ENCODE measurements around the gene AOC2.
"Not testable (repeated sequence)": the region's sequence is repeated elsewhere in the genome, so short reads cannot be mapped to it uniquely, and the experiment has no call there.

Gene AOC2

GRCh38 chr17:42852351-42852750 lies 8.0 kb downstream of the AOC2 start:
- TF ChIP-seq LEF1 (IDR thresholded peaks at IDR 0.05; ENCODE audit: borderline replicate concordance) (no peak), L3MBTL2 (conservative IDR thresholded peaks at IDR 0.05) (no peak), FOXA1 (IDR thresholded peaks at IDR 0.05) (no peak), FOXM1 (IDR thresholded peaks at IDR 0.05; ENCODE audit: borderline replicate concordance) (no peak), NFRKB (IDR thresholded peaks at IDR 0.05) (no peak), SUZ12 (IDR thresholded peaks at IDR 0.05) (no peak), BHLHE40 (IDR thresholded peaks at IDR 0.05; ENCODE audit: borderline replicate concordance) (no peak), TARDBP (IDR thresholded peaks at IDR 0.05) (no peak), PKNOX1 (IDR thresholded peaks at IDR 0.05) (no peak), FOXK2 (IDR thresholded peaks at IDR 0.05) (no peak), ARNT (IDR thresholded peaks at IDR 0.05) (no peak), ELF4 (IDR thresholded peaks at IDR 0.05) (no peak), ZNF384 (IDR thresholded peaks at IDR 0.05) (no peak), CTBP1 (IDR thresholded peaks at IDR 0.05; ENCODE audit: borderline replicate concordance) (no peak), HDGF (IDR thresholded peaks at IDR 0.05; ENCODE audit: borderline replicate concordance) (no peak), SP1 (IDR thresholded peaks at IDR 0.05) (no peak)
- ChIA-PET CTCF (no interaction called here), POLR2A (no interaction called here)
- no peak for DNase-seq (ENCODE audit: extremely low spot score)

GRCh38 chr17:42853004-42853403 lies 8.6 kb downstream of the AOC2 start:
- ChIA-PET POLR2A (interaction anchor here (0.8 kb wide), 1 partner anchor 19 kb away, joined by 3 read pairs; no protein-coding TSS in a partner anchor), CTCF (no interaction called here)
- no peak for DNase-seq (ENCODE audit: extremely low spot score)
- TF ChIP-seq PKNOX1 (IDR thresholded peaks at IDR 0.05) (no peak), NFRKB (IDR thresholded peaks at IDR 0.05) (no peak), FOXA1 (IDR thresholded peaks at IDR 0.05) (no peak)

GRCh38 chr17:42853597-42853967 lies 9.2 kb downstream of the AOC2 start:
- DNase-seq (ENCODE audit: extremely low spot score), result no peak
- ChIA-PET POLR2A (interaction anchor here (0.8 kb wide), 1 partner anchor 20 kb away, joined by 3 read pairs; no protein-coding TSS in a partner anchor), CTCF (no interaction called here)
- TF ChIP-seq ZNF384 (IDR thresholded peaks at IDR 0.05) (no peak), TARDBP (IDR thresholded peaks at IDR 0.05) (no peak), ARNT (IDR thresholded peaks at IDR 0.05) (no peak), FOXK2 (IDR thresholded peaks at IDR 0.05) (no peak), BHLHE40 (IDR thresholded peaks at IDR 0.05; ENCODE audit: borderline replicate concordance) (no peak), FOXA1 (IDR thresholded peaks at IDR 0.05) (no peak), FOXM1 (IDR thresholded peaks at IDR 0.05; ENCODE audit: borderline replicate concordance) (no peak), LEF1 (IDR thresholded peaks at IDR 0.05; ENCODE audit: borderline replicate concordance) (no peak), HDGF (IDR thresholded peaks at IDR 0.05; ENCODE audit: borderline replicate concordance) (no peak)

- ChIA-PET CTCF (no interaction called here), POLR2A (interaction anchor here (1.2 kb wide), 1 partner anchor 9 kb away, joined by 3 read pairs; no protein-coding TSS in a partner anchor)
- no peak for DNase-seq (ENCODE audit: extremely low spot score)
- TF ChIP-seq PKNOX1 (IDR thresholded peaks at IDR 0.05), result no peak
- no peak for TF ChIP-seq ELF4 (IDR thresholded peaks at IDR 0.05)
- TF ChIP-seq CTBP1 (IDR thresholded peaks at IDR 0.05; ENCODE audit: borderline replicate concordance), result no peak
- no peak for TF ChIP-seq FOXK2 (IDR thresholded peaks at IDR 0.05)
- no peak for TF ChIP-seq HDGF (IDR thresholded peaks at IDR 0.05; ENCODE audit: borderline replicate concordance)
- no peak for TF ChIP-seq ZNF384 (IDR thresholded peaks at IDR 0.05)
- TF ChIP-seq SP1 (IDR thresholded peaks at IDR 0.05), result no peak
- no peak for TF ChIP-seq NFRKB (IDR thresholded peaks at IDR 0.05)
Measured at GRCh38 chr17:42853968-42854790, 9.8 kb downstream of the AOC2 start.

- DNase-seq (ENCODE audit: extremely low spot score), result no peak
- no peak for TF ChIP-seq LEF1 (IDR thresholded peaks at IDR 0.05; ENCODE audit: borderline replicate concordance)
- no peak for TF ChIP-seq FOXK2 (IDR thresholded peaks at IDR 0.05)
- POLR2A ChIA-PET, result interaction anchor here (1.2 kb wide), 1 partner anchor 10 kb away, joined by 3 read pairs; no protein-coding TSS in a partner anchor
- CTCF ChIA-PET, result no interaction called here
Measured at GRCh38 chr17:42855048-42855596, 10.7 kb downstream of the AOC2 start.

GRCh38 chr17:42856093-42856492 lies 11.7 kb downstream of the AOC2 start:
- CTCF ChIA-PET; DNase-seq (ENCODE audit: extremely low spot score); POLR2A ChIA-PET: not testable (repeated sequence)

GRCh38 chr17:42856516-42856915 lies 12.1 kb downstream of the AOC2 start:
- POLR2A ChIA-PET, result interaction anchor here (1.1 kb wide), 1 partner anchor 141 kb away, joined by 3 read pairs; the partner anchor contains the start of gene RPL27

More at GRCh38 chr17:42856516-42856915, 12.1 kb downstream of the AOC2 start:
- DNase-seq (ENCODE audit: extremely low spot score); CTCF ChIA-PET: not testable (repeated sequence)

All from HEK293T (cell line).